K562 (cell line): Measurements from ENCODE around the gene ZNF330. TPM values are rescaled to one million over a fixed set of nuclear protein-coding genes. Genes with fewer than 3 reads are reported as not detected.

ENCODE experiments used
- ATAC-seq: fragments of 200-7000 bp; cut with Tn5 transposase; 3 replicates; pipeline ENCODE4 v1.9.1; 2020; ENCODE audit warnings: moderate library complexity
- BruUV-seq: library from RNA; stranded (reverse); fragments of 400-500 nt; replicated peaks from 2 replicates; lab custom pipeline; 2021; lab: Mats Ljungman, UMichigan
- CTCF ChIA-PET: fragments of 300-600 bp; formaldehyde crosslinking; extraction: SDS; loops from one replicate; lab custom pipeline; 2021; ENCODE audit warnings: low intra/inter-chr PET ratio; lab: Yijun Ruan, JAX
- POLR2A ChIA-PET: fragments of 300-600, 350-650 bp; sonication (Branson Sonifier 250); formaldehyde crosslinking; extraction: SDS; loops from one replicate; lab custom pipeline; 2021; ENCODE audit warnings: antibody characterized with exemption, inconsistent platforms; lab: Yijun Ruan, JAX
- DNase-seq, 4 experiments: peaks; one replicate each; pipeline versions ENCODE4 v3.0.0 to v3.0.0-alpha.2; 2011 to 2018; ENCODE audit warnings: low spot score in 3 of 4, mixed read lengths in 3 of 4; ENCODE audit errors: extremely low read depth in 1 of 4
- FAIRE-seq: peaks from 2 replicates; lab custom pipeline; 2011; peaks lifted over from hg19 to GRCh38; lab: Jason Lieb, UNC
- H2AFZ ChIP-seq: 2 replicates; pipeline ENCODE4 v1.6.0; 2011; ENCODE audit warnings: low read depth, low read length, control low read depth, inconsistent platforms
- H3K27ac ChIP-seq: fragments of 200-600 bp; 3 replicates; pipeline ENCODE4 v1.8.0; 2011; ENCODE audit warnings: low read depth, mild to moderate bottlenecking, control low read depth, inconsistent platforms, low read length, moderate library complexity, mixed read lengths; ENCODE audit errors: extremely low read depth
- H3K27me3 ChIP-seq, 2 experiments: fragments of 300-600 bp in 1 of 2; 2 replicates in 1 of 2; 3 replicates in 1 of 2; pipeline versions ENCODE4 v1.6.0 to v1.8.0; 2011; ENCODE audit warnings: inconsistent platforms in 2 of 2, low read length in 2 of 2, mild to moderate bottlenecking in 1 of 2, mixed read lengths in 1 of 2, moderate library complexity in 1 of 2; ENCODE audit not compliant: control insufficient read depth in 2 of 2, insufficient read depth in 2 of 2
- H3K36me3 ChIP-seq: fragments of 300-600 bp; 3 replicates; pipeline ENCODE4 v1.8.0; 2011; ENCODE audit warnings: mild to moderate bottlenecking, low read length, inconsistent platforms; ENCODE audit not compliant: control insufficient read depth, insufficient read depth
- H3K4me1 ChIP-seq, 2 experiments: fragments of 200-600 bp in 1 of 2; replicated peaks in 1 of 2; 2 replicates in 1 of 2; 3 replicates in 1 of 2; pipeline versions ENCODE4 v1.5.1 to v1.8.0; 2011; ENCODE audit warnings: inconsistent platforms in 2 of 2, low read length in 2 of 2, mild to moderate bottlenecking in 1 of 2, mixed read lengths in 1 of 2, moderate library complexity in 1 of 2; ENCODE audit not compliant: control insufficient read depth in 2 of 2, insufficient read depth in 2 of 2
- H3K4me2 ChIP-seq: 2 replicates; pipeline ENCODE4 v1.6.1; 2011; ENCODE audit warnings: low read length, control low read depth, inconsistent platforms, mixed read lengths; ENCODE audit not compliant: insufficient read depth
- H3K4me3 ChIP-seq: fragments of 200-600 bp; sonication (generic), shearing (Covaris generic); 2 replicates; pipeline ENCODE4 v1.5.1; 2016; ENCODE audit warnings: control low read depth, inconsistent platforms
- H3K79me2 ChIP-seq: fragments of 200-600 bp; 3 replicates; pipeline ENCODE4 v1.8.0; 2011; ENCODE audit warnings: low read length, inconsistent platforms; ENCODE audit not compliant: control insufficient read depth, insufficient read depth
- H3K9ac ChIP-seq, 2 experiments: 2 replicates each; pipeline versions ENCODE4 v1.6.0 to v1.6.1; 2011; ENCODE audit warnings: low read depth in 2 of 2, low read length in 2 of 2, control low read depth in 1 of 2, inconsistent platforms in 1 of 2, mild to moderate bottlenecking in 1 of 2, mixed read lengths in 1 of 2; ENCODE audit not compliant: insufficient read depth in 1 of 2
- H3K9me1 ChIP-seq: one replicate; pipeline ENCODE4 v1.6.0; 2011; ENCODE audit warnings: inconsistent platforms, mild to moderate bottlenecking, low read length, moderate library complexity; ENCODE audit not compliant: control insufficient read depth, insufficient read depth
- H3K9me3 ChIP-seq: replicated peaks from 2 replicates; pipeline ENCODE4 v1.5.1; 2011; ENCODE audit warnings: low read depth, low read length, inconsistent platforms; ENCODE audit not compliant: control insufficient read depth, insufficient read depth
- H4K20me1 ChIP-seq: replicated peaks from 2 replicates; pipeline ENCODE4 v1.6.1; 2011; ENCODE audit warnings: low read length, inconsistent platforms, mixed read lengths; ENCODE audit not compliant: control insufficient read depth, insufficient read depth
- DLX4 ChIP-seq: fragments of 250-450 bp; sonication (Bioruptor Pico); IDR thresholded peaks from 2 replicates; pipeline ENCODE4 v1.6.1; 2021; ENCODE audit warnings: mild to moderate bottlenecking
- HINFP ChIP-seq: fragments of 450-650 bp; conservative IDR thresholded peaks from 2 replicates; pipeline ENCODE4 v1.6.1; 2016; ENCODE audit warnings: missing genetic modification characterization, low read depth, mild to moderate bottlenecking, control low read depth, missing compliant biosample characterization
- THAP12 ChIP-seq: fragments of 250-450 bp; sonication (Bioruptor Pico); IDR thresholded peaks from 2 replicates; pipeline ENCODE4 v1.9.0; 2021; ENCODE audit warnings: mild to moderate bottlenecking, inconsistent platforms
- ZBTB7A ChIP-seq: IDR thresholded peaks from 2 replicates; pipeline ENCODE4 v1.6.1; 2011; ENCODE audit warnings: low read depth, mild to moderate bottlenecking, low read length, moderate library complexity, borderline replicate concordance; ENCODE audit not compliant: control insufficient read depth
- WGBS: fragments of 100-300 bp; shearing (Covaris generic); methylation state at CpG from one replicate; pipeline ENCODE4 v1.1.6; 2016; ENCODE audit warnings: low coverage, mixed read lengths; ENCODE audit not compliant: insufficient coverage; ENCODE audit errors: missing lambda C conversion rate; 5-methylcytosine and 5-hydroxymethylcytosine counted together
- in situ Hi-C: fragments of 300-500 bp; cut with MboI; formaldehyde crosslinking; loops from 4 replicates; pipeline ENCODE4 v1.15.0; 2018; ENCODE audit warnings: inconsistent platforms, mixed read lengths
- intact Hi-C: fragments of 100-400 bp; cut with micrococcal nuclease; formaldehyde crosslinking; loops from 2 replicates; pipeline ENCODE4 v1.14.2; 2022
- polyA plus RNA-seq, 8 experiments: library from polyadenylated mRNA; depleted of rRNA in 4 of 8; stranded (reverse) in 5 of 8; unstranded in 3 of 8; fragments of >200 nt; fragmentation: Nextera tagmentation in 2 of 8; fragmentation: Illumina TruSeq in 1 of 8; extraction: Ambion mirVana in 2 of 8; extraction: Trizol in 1 of 8; gene quantifications; 2 replicates each; pipeline versions ENCODE4 v1.2.1 to v1.2.3, GENCODE V29; 2011 to 2014; ENCODE audit warnings: inconsistent platforms in 1 of 8, missing spikeins in 1 of 8
- total RNA-seq, 7 experiments: library from RNA; depleted of rRNA in 6 of 7; stranded (reverse); fragments of >200 nt in 6 of 7; fragmentation: Illumina TruSeq in 2 of 7; extraction: Trizol in 2 of 7; gene quantifications; 2 replicates each; pipeline versions ENCODE4 v1.2.1 to v1.2.3, GENCODE V29; 2011 to 2021; ENCODE audit warnings: low replicate concordance in 1 of 7

ZNF330 gene
- total and polyA plus RNA-seq, 9 of the 15 experiments (the other 6 are each of a cell fraction or from before 2014, with no cell fraction given), result 70.0 to 115 (median 92.0) TPM

GRCh38 chr4:141216002-141216761 lies 4.5 kb upstream of the ZNF330 start:
- H3K27me3 ChIP-seq, result no peaks in the 10 kb centered on the region
- in situ Hi-C loops, result no loop called here
- no peaks in the 10 kb centered on the region for H3K36me3 ChIP-seq
- no peak overlapping the region for H3K4me3 ChIP-seq
- ATAC-seq (no peak), DNase-seq (no peak), FAIRE-seq (no peak)
- H3K4me2 ChIP-seq, result no peak overlapping the region
- 19% methylated on average over 5 of the region's 5 CpGs for WGBS
- H3K9me3 ChIP-seq, result 0 out of 2 replicates have a peak, but pooled peaks cover 1% of the 10 kb centered on the region
- no peaks in the 10 kb centered on the region for H4K20me1 ChIP-seq
- BruUV-seq, result no TSS peak
- no peak overlapping the region for H3K27ac ChIP-seq
- CTCF ChIA-PET, result no interaction called here
- H3K9me1 ChIP-seq, result no peaks in the 10 kb centered on the region
- no peak overlapping the region for H2AFZ ChIP-seq
- POLR2A ChIA-PET, result no interaction called here
- intact Hi-C loops, result no loop called here
- no peak for TF ChIP-seq HINFP (tag)
- TF ChIP-seq DLX4, result no peak
- no peak for TF ChIP-seq ZBTB7A
- TF ChIP-seq THAP12 (CRISPR knock-in tag), result no peak
- peaks cover 4 to 14% of the 10 kb centered on the region in 2 experiments; a peak in 3 of 5 replicates for H3K4me1 ChIP-seq
- peaks cover 6% of the 10 kb centered on the region for H3K79me2 ChIP-seq
- H3K9ac ChIP-seq, result no peak overlapping the region
